H1 (cell line): ENCODE results near the gene ARHGDIB. TPM values are rescaled to one million over a fixed set of nuclear protein-coding genes. Genes with fewer than 3 reads are reported as not detected.

ENCODE experiments used
- KDM1A ChIP-seq: fragments of 200-600, 300-600 bp; sonication (generic); IDR thresholded peaks from 2 replicates; pipeline ENCODE4 v1.7.1; 2016; ENCODE audit warnings: mild to moderate bottlenecking, low read length, borderline replicate concordance
- polyA plus RNA-seq, 7 experiments: library from polyadenylated mRNA; depleted of rRNA in 3 of 7; stranded (reverse) in 5 of 7; unstranded in 2 of 7; fragments of >200 nt in 5 of 7; fragments of 200-250 nt in 2 of 7; gene quantifications; 1 replicate in 5 of 7; 2 replicates in 1 of 7; 4 replicates in 1 of 7; pipeline versions ENCODE4 v1.2.1 to v1.2.3, GENCODE V29; 2011 to 2013; ENCODE audit warnings: missing spikeins in 2 of 7, mixed read lengths in 2 of 7
- total RNA-seq: library from RNA; stranded (reverse); fragmentation: NEBNext Ultra II Directional; extraction: Animal tissue kit (Norgen Biotek cat#: 25700); gene quantifications from 2 replicates; pipeline ENCODE4 v1.2.1, GENCODE V29; 2021

ARHGDIB gene
- total and polyA plus RNA-seq, 2 of the 8 experiments (the other 6 are each of a cell fraction or from before 2014, with no cell fraction given), result 0.82 to 1.3 TPM

DNA sequence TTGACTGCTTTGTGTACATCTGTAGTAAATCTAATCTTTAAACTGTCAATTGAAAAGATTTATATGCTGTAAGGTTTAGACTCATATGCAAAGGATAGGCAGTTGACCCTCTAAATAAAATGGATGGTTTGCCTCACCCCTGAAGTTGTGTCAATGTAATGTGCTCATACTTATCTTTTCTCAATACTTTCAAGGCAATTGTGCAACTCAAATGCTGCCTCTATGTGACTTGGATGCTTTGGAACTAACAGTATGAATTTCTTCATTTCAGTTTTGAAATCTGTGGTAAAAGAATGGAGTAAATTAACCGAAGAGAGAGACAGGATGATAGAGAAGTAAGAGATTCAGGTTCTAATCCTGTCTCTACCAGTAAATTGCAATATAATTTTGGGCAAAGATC lies 21.2 kb upstream of the ARHGDIB start (continued):
- no peak for TF ChIP-seq KDM1A
